H54 (cell line): ENCODE measurements around the gene PHOX2A.

Experiments used
- DNase-seq: peaks from one replicate; pipeline ENCODE4 v3.0.0; 2011; ENCODE audit warnings: low spot score, mixed read lengths; ENCODE audit not compliant: insufficient read length
- FAIRE-seq: peaks from 3 replicates; lab custom pipeline; 2011; peaks lifted over from hg19 to GRCh38; lab: Jason Lieb, UNC
- POLR2A ChIP-seq: IDR thresholded peaks from 2 replicates; pipeline ENCODE4 v1.6.1; 2011; ENCODE audit warnings: low read depth, mild to moderate bottlenecking, low read length

The PHOX2A gene

DNA sequence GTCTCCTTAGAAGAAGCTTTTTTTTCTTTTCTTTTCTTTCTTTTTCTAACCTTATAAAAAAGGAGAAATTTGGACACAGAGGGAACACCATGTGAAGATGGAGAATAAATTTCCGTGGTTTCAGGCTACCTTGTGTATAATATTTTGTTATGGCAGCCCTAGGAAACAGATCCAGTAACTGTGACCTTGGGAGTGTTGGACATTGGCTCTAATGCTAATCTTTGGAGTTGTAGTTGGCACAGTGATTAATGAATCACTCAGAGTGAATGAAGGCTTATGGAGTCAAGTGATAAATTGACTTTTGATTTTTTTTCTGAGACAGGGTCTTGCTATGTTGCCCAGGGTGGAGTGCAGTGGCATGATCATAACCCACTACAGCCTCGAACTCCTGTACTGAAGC, 15.5 kb upstream of the PHOX2A start:
- no peak for TF ChIP-seq POLR2A
- no peak for DNase-seq
- FAIRE-seq = no peak

DNA sequence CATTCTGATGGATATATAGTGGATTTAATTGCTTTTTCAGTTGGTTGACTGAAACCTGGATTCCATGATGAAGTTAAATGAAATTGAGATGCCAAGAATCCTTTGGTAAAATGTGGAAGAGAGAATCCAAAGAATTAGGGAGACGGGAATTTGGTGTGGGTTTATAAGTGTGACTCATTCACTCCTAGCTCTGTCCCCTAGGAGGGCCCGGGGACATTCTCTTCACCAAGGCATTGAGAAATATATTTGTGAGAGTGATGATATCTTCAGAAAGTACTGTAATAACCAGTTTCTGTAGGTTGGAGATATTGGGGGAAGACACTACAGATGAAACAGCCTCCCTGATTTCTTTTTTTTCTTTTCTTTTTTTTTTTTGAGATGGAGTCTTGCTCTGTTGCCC, 13.6 kb upstream of the PHOX2A start:
- no peak for FAIRE-seq
- DNase-seq = no peak
- TF ChIP-seq POLR2A = no peak

DNA sequence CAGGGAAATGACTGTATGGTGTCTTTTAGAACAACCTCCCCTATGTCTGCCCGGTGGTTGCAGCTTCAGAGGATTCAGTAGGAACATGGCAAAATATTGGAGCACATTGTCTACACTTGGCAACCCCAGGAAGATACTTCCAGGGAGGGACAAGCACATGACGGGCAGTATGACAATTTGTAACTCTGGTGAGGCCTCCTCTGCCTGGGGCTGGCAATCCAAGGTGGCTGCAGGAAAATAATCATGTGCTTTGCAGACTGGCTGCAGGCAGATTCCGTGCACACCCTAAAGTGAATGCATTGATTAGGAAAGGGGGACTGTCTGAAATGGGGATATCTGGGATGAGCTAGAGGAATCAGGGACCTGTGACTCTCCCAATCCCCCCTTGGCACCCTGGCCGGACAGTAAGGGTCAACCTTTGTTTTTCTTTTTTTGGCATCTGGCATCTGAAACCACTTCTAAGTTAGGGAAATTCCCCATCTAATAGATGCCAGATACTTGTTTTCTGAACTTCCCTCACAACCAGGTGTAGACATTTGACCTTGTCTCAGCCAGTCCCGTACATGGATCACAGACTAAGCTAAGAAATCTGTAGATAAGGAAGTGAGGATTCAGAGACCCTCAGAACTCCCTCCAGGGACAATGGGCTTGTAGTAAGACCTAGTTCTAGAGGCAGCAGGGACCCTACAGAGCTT, 10.5 kb upstream of the PHOX2A start:
- FAIRE-seq (no peak), DNase-seq (no peak)
- no peak for TF ChIP-seq POLR2A

DNA sequence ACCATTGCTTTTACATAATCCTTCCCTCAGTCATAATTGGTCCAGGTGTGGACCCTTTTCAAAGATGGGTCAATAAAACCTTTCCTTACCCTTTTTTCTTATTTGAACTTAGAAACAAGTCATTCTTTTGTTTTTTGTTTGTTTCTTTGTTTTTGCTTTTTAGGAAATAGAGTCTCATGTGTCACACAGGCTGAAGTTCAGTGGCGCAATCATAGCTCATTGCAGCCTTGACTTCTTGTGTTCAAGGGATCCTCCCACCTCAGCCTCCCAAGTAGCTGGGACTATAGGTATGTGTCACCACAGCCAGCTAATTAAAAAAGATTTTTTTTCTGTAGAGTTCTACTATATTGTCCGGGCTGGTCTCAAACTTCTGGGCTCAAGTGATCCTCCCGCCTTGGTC, 9.4 kb upstream of the PHOX2A start:
- TF ChIP-seq POLR2A = no peak
- FAIRE-seq (no peak), DNase-seq (no peak)

GRCh38 chr11:72251614-72252013, 7.6 kb upstream of the PHOX2A start:
- TF ChIP-seq POLR2A = no peak
- FAIRE-seq (no peak), DNase-seq (no peak)

DNA sequence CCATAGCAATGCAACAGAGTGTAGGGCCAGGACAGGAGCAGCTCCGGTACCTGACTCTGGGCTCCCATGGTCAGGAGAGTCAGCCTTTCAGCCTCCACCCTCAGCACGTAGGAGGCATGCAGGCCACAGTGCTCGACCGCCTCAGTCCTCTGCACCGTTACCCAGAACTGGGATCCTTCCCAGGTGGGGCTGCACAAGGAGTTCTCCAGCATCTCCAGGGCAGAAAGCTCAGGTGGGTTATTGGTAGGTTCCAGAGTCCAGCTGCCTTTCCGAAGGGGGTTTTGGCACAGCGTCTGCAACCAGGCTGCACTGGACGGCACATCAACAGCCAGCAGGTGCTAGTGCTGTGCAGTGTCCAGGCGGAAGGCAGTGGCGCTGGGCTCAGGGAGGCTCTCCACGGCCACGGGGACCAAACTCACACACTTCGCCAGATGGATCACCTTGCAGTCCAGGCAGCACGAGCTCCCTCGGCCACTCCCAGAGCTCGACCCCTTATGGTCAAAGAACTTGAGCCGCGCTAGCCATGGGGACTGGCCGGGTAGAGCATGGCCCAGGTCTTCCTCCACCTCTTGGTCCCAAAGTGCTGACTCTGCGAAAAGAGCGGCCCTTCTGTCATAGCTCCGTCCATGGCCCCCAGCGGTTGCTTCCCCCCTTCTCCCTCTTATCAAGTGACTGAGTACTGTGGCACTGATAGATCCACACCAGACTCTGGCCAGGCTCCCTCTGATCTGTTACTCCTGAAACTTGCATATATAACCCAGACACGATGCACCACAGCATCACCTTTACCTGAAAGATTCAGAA, 6.9 kb upstream of the PHOX2A start:
- no peak for TF ChIP-seq POLR2A
- FAIRE-seq = no peak
- no peak for DNase-seq

GRCh38 chr11:72249961-72250360, 6.0 kb upstream of the PHOX2A start:
- DNase-seq = no peak
- FAIRE-seq = no peak
- TF ChIP-seq POLR2A = no peak

- no peak for DNase-seq
- FAIRE-seq = no peak
- no peak for TF ChIP-seq POLR2A
Observed at GRCh38 chr11:72247584-72247983, 3.6 kb upstream of the PHOX2A start.

GRCh38 chr11:72245263-72245816, 1.4 kb upstream of the PHOX2A start:
- no peak for TF ChIP-seq POLR2A
- FAIRE-seq (no peak), DNase-seq (no peak)

GRCh38 chr11:72244361-72245262, 636 bp upstream of the PHOX2A start:
- FAIRE-seq = no peak
- no peak for DNase-seq
- no peak for TF ChIP-seq POLR2A

- FAIRE-seq (no peak), DNase-seq (no peak)
- no peak for TF ChIP-seq POLR2A
Observed at GRCh38 chr11:72243173-72244059, 560 bp downstream of the PHOX2A start.

DNA sequence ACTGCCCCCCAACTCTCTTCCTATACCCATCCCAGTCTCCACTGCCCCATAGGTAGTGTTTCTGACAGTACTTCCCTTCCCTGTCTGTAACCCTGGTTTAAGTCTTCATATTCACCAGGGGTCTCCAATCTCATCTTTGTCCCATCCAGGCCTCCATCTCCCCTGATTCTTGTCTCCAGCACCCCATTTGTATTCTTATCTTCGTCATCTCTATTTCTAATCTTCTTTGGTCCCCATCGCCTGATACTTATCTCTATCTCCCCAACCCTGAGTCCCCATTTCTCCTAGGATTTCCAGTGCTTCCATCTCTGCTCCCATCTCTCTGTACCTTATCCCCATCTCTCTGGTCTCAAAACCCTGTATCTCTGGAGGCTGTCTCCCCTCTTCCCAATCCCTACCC, 1.8 kb downstream of the PHOX2A start:
- no peak for TF ChIP-seq POLR2A
- FAIRE-seq (no peak), DNase-seq (no peak)
